T-helper 2 cell treated with Interferon-gamma antibody and Interleukin-4, amounts not matched to agents 100 ng/mL and 5 ng/mL, for 36 hours (primary cell): ENCODE results near the gene YPEL1. TPM values are rescaled to one million over a fixed set of nuclear protein-coding genes. Genes with fewer than 3 reads are reported as not detected.

Experiments used
- intact Hi-C: fragments of 100-400 bp; cut with micrococcal nuclease; formaldehyde crosslinking; loops from one replicate; pipeline ENCODE4 v1.15.1; 2023
- total RNA-seq: library from RNA; stranded (reverse); gene quantifications from 2 replicates; pipeline ENCODE4 v1.2.3, GENCODE V29; 2022

YPEL1 gene
- total RNA-seq, 1 donor from 2014 or later = 3.8 TPM

GRCh38 chr22:21660904-21661303 is 74.7 kb downstream of the YPEL1 start:
- intact Hi-C loops = no loop called here

DNA sequence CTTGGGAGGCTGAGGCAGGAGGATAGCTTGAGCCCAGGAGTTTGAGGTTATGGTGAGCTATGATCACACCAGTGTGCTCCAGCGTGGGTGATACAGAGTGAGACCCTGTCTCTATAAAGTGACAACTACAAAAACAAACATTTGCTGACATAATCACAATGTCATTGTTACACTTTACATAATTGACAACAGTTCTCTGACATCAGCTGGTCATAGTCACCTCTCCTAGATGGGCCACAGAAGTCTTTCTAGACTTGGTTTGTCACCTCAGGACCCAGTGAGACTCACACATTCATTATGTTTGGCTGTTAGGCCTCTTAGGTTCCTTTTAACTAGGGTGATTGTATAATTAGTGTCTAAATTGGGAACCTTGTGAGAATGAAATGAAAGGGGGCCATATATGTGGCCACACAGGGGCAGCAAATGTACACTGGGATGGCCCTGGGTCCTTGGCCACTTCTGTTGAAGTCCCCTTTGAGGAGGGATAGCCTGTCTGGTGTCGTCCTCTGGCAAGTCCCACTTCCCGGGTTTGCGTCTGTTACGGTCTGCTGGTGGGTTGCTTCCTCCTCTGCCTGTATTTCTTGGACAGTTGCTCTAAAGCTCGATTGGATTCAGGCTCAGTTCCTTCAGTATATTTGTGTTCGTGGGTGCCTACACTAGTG is 75.6 kb downstream of the YPEL1 start:
- intact Hi-C loops = no loop called here

GRCh38 chr22:21657360-21658032 is 78.1 kb downstream of the YPEL1 start:
- intact Hi-C loops = loop anchor here (1.0 kb wide), 2 partner anchors 9 to 78 kb away; partner anchors contain the start of genes PPIL2 and YPEL1

GRCh38 chr22:21657020-21657359 is 78.6 kb downstream of the YPEL1 start:
- intact Hi-C loops = loop anchor here (1.0 kb wide), 2 partner anchors 9 to 78 kb away; partner anchors contain the start of genes PPIL2 and YPEL1

- intact Hi-C loops = no loop called here
These were observed 82.7 kb downstream of the YPEL1 start for GRCh38 chr22:21652547-21653545.

- intact Hi-C loops = no loop called here
These were observed 83.5 kb downstream of the YPEL1 start for GRCh38 chr22:21652010-21652546.

GRCh38 chr22:21651521-21652009 is 84.0 kb downstream of the YPEL1 start:
- intact Hi-C loops = loop anchor here (1.0 kb wide), 1 partner anchor 9 kb away; the partner anchor contains the start of gene SDF2L1

GRCh38 chr22:21650823-21651520 is 84.6 kb downstream of the YPEL1 start:
- intact Hi-C loops = loop anchor here (1.0 kb wide), 1 partner anchor 9 kb away; the partner anchor contains the start of gene SDF2L1

DNA sequence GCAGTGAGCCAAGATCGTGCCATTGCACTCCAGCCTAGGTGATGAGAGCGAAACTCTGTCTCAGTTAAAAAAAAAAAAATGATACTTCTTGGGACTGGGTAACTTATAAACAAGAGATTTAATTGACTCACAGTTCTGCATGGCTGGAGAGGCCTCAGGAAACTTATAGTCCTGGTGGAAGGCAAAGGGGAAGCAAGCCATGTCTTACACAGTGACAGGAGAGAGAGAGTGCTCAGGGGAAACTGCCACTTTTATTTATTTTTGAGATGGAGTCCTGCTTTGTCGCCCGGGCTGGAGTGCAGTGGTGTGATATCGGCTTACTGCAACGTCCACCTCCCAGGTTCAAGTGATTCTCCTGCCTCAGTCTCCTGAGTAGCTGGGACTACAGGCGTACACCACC is 85.3 kb downstream of the YPEL1 start:
- intact Hi-C loops = no loop called here

Other genes starting within 250 kb of the YPEL1 start
- gene RIMBP3C, start 184.3 kb downstream of the YPEL1 start, total RNA-seq = 0.50 and 0.59 TPM in 2 replicates
- 59.8 and 62.7 TPM in 2 replicates for gene UBE2L3, start 168.1 kb downstream of the YPEL1 start, total RNA-seq
- gene YDJC, start 105.8 kb downstream of the YPEL1 start, total RNA-seq = 41.1 and 41.7 TPM in 2 replicates
- gene CCDC116, start 103.0 kb downstream of the YPEL1 start, total RNA-seq = 0.23 and 0.66 TPM in 2 replicates
- gene SDF2L1, start 93.5 kb downstream of the YPEL1 start, total RNA-seq = 109 and 114 TPM in 2 replicates
- 69.6 and 71.3 TPM in 2 replicates for gene PPIL2, start 69.8 kb downstream of the YPEL1 start, total RNA-seq
- gene MAPK1, start 131.9 kb upstream of the YPEL1 start, total RNA-seq = 123 and 129 TPM in 2 replicates
- gene PPM1F, start 217.1 kb upstream of the YPEL1 start, total RNA-seq = 15.3 and 16.8 TPM in 2 replicates
- 47.0 and 47.7 TPM in 2 replicates for gene TOP3B, start 247.0 kb upstream of the YPEL1 start, total RNA-seq